ENCODE measurements around the gene KRT79.
"Not testable (repeated sequence)": the region's sequence is repeated elsewhere in the genome, so short reads cannot be mapped to it uniquely, and the experiment has no call there.

The KRT79 gene

GRCh38 chr12:52860102-52860823, 26.2 kb upstream of the KRT79 start:
- no peak for DNase-seq

GRCh38 chr12:52857500-52857899, 23.4 kb upstream of the KRT79 start:
- no peak for DNase-seq

GRCh38 chr12:52856787-52857186, 22.7 kb upstream of the KRT79 start:
- DNase-seq, result no peak

- DNase-seq, result not testable (repeated sequence)
These were observed 22.0 kb upstream of the KRT79 start for GRCh38 chr12:52856077-52856476.

GRCh38 chr12:52851787-52852186, 17.7 kb upstream of the KRT79 start:
- DNase-seq, result no peak

- no peak for DNase-seq
These were observed 16.6 kb upstream of the KRT79 start for GRCh38 chr12:52850681-52851080.

GRCh38 chr12:52849511-52849910, 15.4 kb upstream of the KRT79 start:
- DNase-seq, result no peak

GRCh38 chr12:52848661-52849255, 14.6 kb upstream of the KRT79 start, which contains the start of gene KRT78:
Gene KRT78 (minus strand): TSS chr12:52848994. CDS start chr12:52848930, 64 bp downstream.
- no peak for DNase-seq

- DNase-seq, result no peak
These were observed 13.4 kb upstream of the KRT79 start for GRCh38 chr12:52847335-52848102.

- no peak for DNase-seq
These were observed 12.4 kb upstream of the KRT79 start for GRCh38 chr12:52846356-52846970.

- DNase-seq, result no peak
These were observed 11.8 kb upstream of the KRT79 start for GRCh38 chr12:52845946-52846345.

GRCh38 chr12:52844386-52844785, 10.3 kb upstream of the KRT79 start:
- DNase-seq, result no peak

- DNase-seq, result no peak
These were observed 5.5 kb upstream of the KRT79 start for GRCh38 chr12:52839436-52840105.

- no peak for DNase-seq
These were observed 4.7 kb upstream of the KRT79 start for GRCh38 chr12:52838609-52839435.

- no peak for DNase-seq
These were observed 3.9 kb upstream of the KRT79 start for GRCh38 chr12:52837781-52838608.

- DNase-seq, result no peak
These were observed 3.3 kb upstream of the KRT79 start for GRCh38 chr12:52837413-52837741.

GRCh38 chr12:52836491-52837412, 2.6 kb upstream of the KRT79 start:
- no peak for DNase-seq

GRCh38 chr12:52836042-52836466, 1.9 kb upstream of the KRT79 start:
- no peak for DNase-seq

- DNase-seq, result no peak
These were observed 1.3 kb upstream of the KRT79 start for GRCh38 chr12:52835271-52836041.
